CD4-positive, alpha-beta T cell treated with Interferon alpha-2 for 1 hour (primary cell): ENCODE measurements around the gene ANKS1A.
"Not testable (repeated sequence)": the region's sequence is repeated elsewhere in the genome, so short reads cannot be mapped to it uniquely, and the experiment has no call there.

Experiments used
- DNase-seq, 2 donors: peaks; one replicate each; pipeline ENCODE4 v3.0.0-alpha.2; 2020 to 2022

The ANKS1A gene

DNA sequence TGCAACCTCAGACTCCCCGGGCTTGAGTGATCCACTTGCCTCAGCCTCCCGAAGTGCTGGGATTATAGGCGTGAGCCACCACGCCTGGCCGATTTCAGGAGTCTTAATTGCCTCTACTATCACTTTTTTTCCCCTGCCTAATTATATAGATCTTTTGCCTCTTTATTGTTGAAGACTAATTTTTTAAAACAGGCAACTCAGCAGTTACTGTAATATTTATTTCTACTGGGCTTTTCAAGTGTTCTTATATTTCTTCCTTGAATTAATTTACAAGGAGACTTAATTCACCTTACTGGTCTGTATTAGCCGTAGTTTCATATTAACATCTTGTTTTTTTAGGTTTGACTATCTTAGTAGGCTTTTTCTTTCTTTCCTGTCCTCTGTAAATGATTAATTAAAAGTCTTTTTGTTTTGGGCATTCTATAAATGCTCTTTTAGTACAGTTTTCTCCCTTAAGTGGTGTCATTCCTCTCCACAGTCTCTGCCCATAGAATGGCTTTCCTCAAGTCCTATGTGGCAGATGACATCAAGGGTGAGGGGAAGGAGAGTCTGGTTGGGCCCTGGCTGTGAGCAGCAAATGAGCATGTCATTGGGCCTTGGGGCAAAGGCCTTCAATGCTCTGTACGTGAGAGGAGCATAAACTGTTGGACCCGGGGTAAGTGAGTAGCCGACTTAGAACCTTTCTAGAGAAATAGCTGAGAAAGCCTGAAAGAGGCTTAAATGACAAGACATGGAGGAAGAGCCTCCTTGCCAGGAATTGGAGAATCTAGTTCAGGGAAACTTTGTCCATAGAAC, 36.0 kb downstream of the ANKS1A start:
- no peak for DNase-seq

DNA sequence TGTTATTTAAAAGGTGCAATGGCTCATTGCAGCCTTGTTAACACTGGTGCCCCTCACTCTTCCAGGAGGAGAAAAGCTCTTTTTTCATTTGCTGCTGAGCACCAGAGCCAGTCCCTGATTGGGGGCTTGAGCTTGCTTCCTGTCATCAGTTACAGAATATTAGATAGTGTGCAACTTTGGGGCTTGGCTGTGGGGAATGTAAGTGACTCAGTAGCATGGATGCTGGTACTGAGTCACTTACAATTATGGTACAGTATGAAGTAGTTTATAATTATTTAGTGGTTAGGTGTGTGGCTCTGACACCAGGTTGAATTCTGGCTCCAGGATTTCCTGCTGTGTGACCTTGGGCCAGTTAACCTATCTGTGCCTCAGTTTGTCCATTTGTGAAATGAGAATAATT, 37.6 kb downstream of the ANKS1A start:
- no peak for DNase-seq

- no peak for DNase-seq
These were observed 39.2 kb downstream of the ANKS1A start for GRCh38 chr6:34928220-34928619.

- no peak for DNase-seq
These were observed 39.6 kb downstream of the ANKS1A start for GRCh38 chr6:34928695-34929094.

DNA sequence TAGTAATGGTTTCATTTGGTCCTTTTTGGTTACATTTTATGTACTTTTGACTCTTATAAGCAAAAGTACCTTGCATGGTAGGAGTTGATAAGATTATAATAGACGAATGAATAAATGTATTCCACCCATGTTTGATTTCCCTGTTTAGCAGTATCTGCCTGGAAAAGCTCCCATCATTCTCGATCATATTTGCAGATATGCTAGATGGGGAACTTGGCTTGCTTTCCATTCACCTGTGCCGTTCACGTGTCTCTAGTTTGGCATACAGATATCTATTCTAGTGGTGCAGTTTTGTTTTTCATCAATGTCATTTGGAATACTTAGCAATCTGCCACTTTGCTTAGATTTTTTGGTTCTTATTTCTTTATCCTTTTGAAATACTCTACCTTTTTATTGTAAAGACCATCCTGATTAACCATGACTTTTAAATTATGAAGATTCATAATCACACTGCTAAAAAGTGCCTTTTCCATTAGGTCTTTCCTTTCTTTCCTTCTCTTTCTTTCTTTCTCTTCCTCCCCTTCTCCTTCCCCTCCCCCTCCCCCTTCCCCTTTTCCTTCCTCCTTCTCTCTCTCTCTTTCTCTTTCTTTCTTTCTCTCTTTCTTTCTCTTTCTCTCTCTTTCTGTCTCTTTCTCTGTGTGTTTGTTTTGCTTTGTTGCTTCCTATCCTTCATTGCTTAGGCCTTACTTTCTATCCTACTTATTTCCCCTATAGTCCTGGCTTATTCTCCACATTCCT, 40.4 kb downstream of the ANKS1A start:
- DNase-seq: no peak

- DNase-seq: no peak
These were observed 41.2 kb downstream of the ANKS1A start for GRCh38 chr6:34930221-34930620.

- DNase-seq: not testable (repeated sequence)
These were observed 43.1 kb downstream of the ANKS1A start for GRCh38 chr6:34932202-34932601.

- DNase-seq: no peak
These were observed 45.5 kb downstream of the ANKS1A start for GRCh38 chr6:34934516-34934915.

DNA sequence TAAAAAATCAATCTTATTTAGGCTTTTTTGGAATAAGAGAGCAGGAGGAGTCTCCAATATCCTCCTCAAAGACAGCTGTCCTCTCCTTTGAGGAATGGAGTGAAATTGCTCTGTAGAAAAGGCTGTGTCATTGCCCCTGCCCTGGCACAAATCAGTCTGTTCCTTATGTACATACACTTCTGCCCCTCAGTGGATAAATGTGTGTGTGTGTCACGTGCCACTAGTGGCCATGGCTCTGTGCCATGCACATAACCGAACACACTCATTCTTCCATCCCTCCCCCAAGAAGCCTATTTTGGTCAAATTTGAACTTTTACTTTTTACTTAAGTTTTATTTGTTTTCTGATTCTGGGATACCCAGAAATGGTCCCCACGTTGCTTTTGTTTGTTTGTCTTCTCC, 49.2 kb downstream of the ANKS1A start:
- no peak for DNase-seq

- DNase-seq: no peak
These were observed 51.0 kb downstream of the ANKS1A start for GRCh38 chr6:34940030-34940434.

- no peak for DNase-seq
These were observed 52.4 kb downstream of the ANKS1A start for GRCh38 chr6:34941421-34941820.

DNA sequence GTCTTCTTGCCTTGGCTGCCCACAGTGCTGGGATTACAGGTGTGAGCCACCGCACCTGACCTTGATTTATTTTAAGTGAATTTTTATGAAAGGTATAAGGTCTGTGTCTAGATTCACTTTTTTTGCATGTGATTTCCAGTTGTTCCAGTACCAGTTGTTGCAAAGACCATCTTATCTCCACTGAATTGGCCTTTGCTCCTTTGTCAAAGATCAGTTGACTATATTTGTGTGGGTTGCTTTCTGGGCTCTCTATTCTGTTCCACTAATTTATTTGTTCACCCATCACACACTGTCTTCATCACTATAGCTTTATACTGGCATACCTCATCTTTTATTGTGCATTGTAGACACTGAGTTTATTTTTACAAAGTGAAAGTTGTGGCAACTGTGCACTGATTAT, 56.3 kb downstream of the ANKS1A start:
- no peak for DNase-seq

DNA sequence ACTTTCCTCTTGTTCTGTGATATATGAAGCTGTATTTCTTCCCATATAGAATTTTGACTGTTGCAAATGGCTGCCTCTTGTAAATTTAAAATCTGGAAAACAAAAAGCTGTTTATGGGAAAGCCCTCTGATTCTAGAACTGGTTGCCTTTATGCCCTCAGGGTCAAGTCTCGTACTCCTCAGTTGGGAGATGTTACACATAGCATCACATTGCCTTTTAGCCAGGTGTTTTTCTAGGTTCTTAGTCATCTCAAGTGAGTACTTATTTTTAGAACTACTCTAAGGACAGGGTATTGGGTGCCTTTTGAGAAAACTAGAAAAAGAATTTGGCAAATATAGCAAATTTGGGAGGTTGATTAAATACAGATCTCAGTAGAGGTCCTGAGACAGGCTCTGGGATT, 58.5 kb downstream of the ANKS1A start:
- no peak for DNase-seq

DNA sequence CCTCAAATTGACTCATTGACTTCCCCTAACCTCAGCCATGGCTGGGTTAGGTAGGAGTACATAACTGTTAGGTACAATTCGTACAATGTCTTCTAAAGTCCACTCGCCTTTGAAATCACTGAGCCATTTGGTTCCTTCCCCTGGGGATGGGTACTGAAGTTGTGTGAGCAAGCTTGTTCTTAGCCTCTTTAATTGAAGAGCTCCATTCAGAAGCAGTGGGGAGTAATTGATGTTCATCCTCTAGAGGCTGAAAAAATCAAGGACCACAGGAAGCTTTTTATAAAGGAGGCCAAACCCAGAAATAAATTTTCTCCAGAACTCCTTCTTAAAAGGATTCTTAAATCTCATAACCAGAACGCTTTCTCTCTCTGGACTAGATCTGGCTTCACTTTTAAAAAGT, 60.6 kb downstream of the ANKS1A start:
- no peak for DNase-seq

- no peak for DNase-seq
These were observed 61.8 kb downstream of the ANKS1A start for GRCh38 chr6:34950849-34951248.

DNA sequence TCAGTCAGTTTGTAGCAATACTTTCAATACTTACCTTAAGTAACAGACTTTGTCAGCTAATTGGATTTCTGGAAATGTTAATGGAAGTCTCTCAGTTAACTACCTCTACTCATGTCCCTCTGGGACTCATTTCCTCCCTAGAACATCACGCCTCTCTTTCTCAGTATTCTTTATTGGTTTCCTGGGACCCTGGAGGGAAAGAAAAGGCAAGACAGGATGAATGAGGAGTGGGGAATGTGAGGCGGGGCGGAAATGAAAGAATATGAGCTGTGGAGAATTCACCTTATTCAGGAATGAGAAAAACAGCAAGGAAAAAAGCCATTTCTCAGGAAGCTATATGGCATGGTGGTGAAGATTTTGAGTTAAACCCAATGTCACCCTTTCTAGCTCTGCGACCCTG, 62.7 kb downstream of the ANKS1A start:
- no peak for DNase-seq

DNA sequence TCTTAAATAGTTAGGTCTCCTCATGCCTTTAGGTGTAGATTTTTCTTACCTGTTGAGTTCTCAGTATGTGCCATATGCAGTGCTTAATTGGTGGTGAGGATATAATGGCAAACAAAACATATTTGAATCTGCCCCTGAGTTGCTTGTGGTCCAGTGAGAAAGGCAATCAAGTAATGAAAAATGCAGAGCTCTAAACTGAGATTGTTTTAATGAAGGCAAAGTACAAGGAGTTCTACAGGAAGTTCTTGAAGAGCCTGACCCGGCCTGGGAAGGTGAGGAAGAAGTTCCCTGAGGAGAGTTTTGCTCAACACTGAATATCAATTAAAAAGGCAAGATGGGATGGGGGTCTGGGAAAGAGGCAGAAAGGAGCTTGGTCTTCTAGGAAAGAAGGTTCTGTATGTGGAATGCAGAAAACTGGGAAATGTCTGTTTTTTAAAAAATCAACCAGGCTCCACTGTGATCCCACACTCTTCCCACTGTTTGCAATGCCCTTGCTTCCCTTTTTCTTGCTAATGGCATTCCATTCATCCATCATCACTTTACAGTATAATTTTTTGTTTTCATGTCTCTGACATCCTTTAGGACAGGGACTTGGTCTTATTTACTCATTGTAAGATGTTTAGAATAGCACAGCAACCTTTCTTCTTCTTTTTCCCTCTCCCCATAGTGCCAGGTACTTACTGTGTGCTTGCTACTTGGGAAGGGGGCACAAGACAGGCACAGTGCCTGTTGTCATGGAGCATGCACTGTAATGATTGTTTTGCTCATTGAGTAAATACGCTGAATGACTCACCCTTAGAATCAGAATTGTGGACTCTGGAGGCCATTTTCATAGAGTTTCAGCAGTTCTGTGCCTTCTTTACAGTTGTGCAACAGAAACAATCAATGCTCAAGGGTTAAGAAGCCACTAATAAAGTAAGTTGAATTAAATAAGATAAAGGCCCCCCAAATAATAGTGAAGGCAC, 64.3 kb downstream of the ANKS1A start:
- DNase-seq: no peak

DNA sequence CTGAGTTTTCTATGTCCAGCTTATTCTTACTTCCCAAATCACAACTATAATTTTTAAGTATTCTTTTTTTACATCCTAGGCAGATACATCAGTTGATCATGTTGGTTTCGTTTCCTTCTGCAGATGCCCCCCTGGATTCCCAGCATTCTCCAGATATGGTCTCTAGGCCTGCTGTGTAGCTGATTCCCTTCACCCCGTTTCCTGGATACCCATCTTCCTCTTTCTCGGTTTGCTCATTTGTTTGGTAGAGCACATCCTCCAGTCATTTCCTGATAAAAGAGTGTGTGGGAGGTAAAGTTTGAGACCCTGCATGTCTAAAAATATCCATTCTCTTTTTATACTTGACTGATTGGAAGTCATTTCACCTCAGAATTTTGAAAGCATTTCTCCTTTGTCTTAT, 66.4 kb downstream of the ANKS1A start:
- peak; percentile 4 to 26 for DNase-seq

DNA sequence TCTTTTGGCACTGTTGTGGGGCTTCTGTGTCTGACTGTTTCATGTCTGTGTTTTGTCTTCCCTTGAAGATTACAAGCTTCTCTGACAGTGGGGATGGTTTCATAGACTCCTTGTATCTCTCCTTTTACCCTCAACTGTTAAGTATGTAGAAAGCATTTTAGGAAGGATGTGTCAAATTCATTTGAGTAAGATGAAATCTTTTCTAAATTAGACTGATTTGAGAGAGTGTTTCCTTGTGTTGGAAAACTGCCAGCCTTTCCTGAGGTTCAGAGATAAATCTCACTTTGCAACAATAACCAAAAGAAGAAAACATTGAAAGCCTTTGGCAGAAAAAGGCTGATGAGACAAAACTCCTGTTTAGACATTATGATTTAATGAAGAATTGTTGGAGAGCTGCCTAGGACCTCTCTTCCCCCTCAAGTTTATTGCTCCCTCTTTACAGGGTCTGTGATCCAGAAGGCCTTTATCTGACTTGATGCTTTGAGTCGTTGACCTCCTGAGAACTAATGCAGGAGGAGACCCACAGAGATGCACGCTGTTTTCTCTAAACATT, 68.3 kb downstream of the ANKS1A start:
- no peak for DNase-seq

- DNase-seq: no peak
These were observed 69.7 kb downstream of the ANKS1A start for GRCh38 chr6:34958734-34959133.

GRCh38 chr6:34959224-34959623, 70.2 kb downstream of the ANKS1A start:
- DNase-seq: no peak

GRCh38 chr6:34961082-34961481, 72.0 kb downstream of the ANKS1A start:
- DNase-seq: no peak

- no peak for DNase-seq
These were observed 72.5 kb downstream of the ANKS1A start for GRCh38 chr6:34961574-34961973.
